Gastroesophageal sphincter (tissue), 3 donors: ENCODE measurements around the gene LSM7.

ENCODE experiments used
- POLR2A ChIP-seq, 2 donors: fragments of 450-650 bp; IDR thresholded peaks; one replicate each; pipeline ENCODE4 v1.6.1; 2017; ENCODE audit warnings: antibody characterized with exemption in 2 of 2, mild to moderate bottlenecking in 2 of 2, moderate library complexity in 1 of 2
- TF ChIP-seq, protein P1 (sequence below), 4 experiments: fragments of 200-600 bp in 2 of 4; fragments of 450-650 bp in 2 of 4; sonication (generic) in 1 of 4; IDR thresholded peaks; one replicate each; pipeline ENCODE4 v1.5.1; 2017 to 2019; ENCODE audit warnings: antibody characterized with exemption in 4 of 4, mild to moderate bottlenecking in 2 of 4, moderate library complexity in 2 of 4

DNA sequence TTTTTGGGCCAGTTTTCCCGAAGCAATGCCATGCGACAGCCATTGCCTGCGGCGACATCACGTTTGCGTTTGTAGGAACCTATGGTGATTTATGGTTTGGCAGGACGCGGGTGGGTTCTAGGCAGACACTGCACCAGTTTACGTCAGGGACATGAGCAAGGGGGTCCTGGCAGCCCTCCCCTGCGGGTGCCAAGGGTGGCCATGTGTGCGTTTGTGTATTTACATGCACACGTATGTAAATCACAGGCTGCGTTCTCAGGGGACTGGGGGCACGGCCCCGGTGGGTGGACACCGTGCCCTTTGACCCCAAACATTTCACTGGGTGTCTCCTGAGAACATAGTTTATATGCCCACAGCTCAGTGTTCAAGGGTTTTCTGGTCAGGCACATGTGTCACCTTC lies 22.3 kb upstream of the LSM7 start:
- no peak for TF ChIP-seq POLR2A (IDR thresholded peaks at IDR 0.05)
- TF ChIP-seq, protein P1, sequence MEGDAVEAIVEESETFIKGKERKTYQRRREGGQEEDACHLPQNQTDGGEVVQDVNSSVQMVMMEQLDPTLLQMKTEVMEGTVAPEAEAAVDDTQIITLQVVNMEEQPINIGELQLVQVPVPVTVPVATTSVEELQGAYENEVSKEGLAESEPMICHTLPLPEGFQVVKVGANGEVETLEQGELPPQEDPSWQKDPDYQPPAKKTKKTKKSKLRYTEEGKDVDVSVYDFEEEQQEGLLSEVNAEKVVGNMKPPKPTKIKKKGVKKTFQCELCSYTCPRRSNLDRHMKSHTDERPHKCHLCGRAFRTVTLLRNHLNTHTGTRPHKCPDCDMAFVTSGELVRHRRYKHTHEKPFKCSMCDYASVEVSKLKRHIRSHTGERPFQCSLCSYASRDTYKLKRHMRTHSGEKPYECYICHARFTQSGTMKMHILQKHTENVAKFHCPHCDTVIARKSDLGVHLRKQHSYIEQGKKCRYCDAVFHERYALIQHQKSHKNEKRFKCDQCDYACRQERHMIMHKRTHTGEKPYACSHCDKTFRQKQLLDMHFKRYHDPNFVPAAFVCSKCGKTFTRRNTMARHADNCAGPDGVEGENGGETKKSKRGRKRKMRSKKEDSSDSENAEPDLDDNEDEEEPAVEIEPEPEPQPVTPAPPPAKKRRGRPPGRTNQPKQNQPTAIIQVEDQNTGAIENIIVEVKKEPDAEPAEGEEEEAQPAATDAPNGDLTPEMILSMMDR (IDR thresholded peaks at IDR 0.05): no peak
